Kidney (tissue), 14 donors: ENCODE measurements around the gene ZCWPW1. TPM values are rescaled to one million over a fixed set of nuclear protein-coding genes. Genes with fewer than 3 reads are reported as not detected.

Experiments used
- DNase-seq, 5 donors: peaks; one replicate each; pipeline ENCODE4 v3.0.0-alpha.2; 2013 to 2020
- FAIRE-seq: peaks from 2 replicates; lab custom pipeline; 2012; peaks lifted over from hg19 to GRCh38; lab: Jason Lieb, UNC
- H3K27ac ChIP-seq, 2 donors: one replicate each; pipeline ENCODE4 v1.7.0; 2013; ENCODE audit warnings: low read depth in 2 of 2, low read length in 2 of 2, inconsistent platforms in 1 of 2
- H3K27me3 ChIP-seq: one replicate; pipeline ENCODE4 v1.7.1; 2013; ENCODE audit warnings: low read length, inconsistent platforms; ENCODE audit not compliant: control insufficient read depth, insufficient read depth
- H3K36me3 ChIP-seq, 3 donors: one replicate each; pipeline versions ENCODE4 v1.7.0 to v1.7.1; 2013; ENCODE audit warnings: low read length in 3 of 3, control low read depth in 1 of 3, inconsistent platforms in 1 of 3; ENCODE audit not compliant: insufficient read depth in 3 of 3, control insufficient read depth in 2 of 3
- H3K4me1 ChIP-seq, 3 donors: one replicate each; pipeline versions ENCODE4 v1.7.0 to v1.7.1; 2013; ENCODE audit warnings: low read length in 3 of 3, inconsistent platforms in 1 of 3, low read depth in 1 of 3; ENCODE audit not compliant: control insufficient read depth in 2 of 3, insufficient read depth in 2 of 3
- H3K4me3 ChIP-seq, 3 donors: one replicate each; pipeline versions ENCODE4 v1.7.0 to v1.8.1; 2013; ENCODE audit warnings: low read length in 3 of 3, control low read depth in 1 of 3, inconsistent platforms in 1 of 3
- H3K9ac ChIP-seq, 3 donors: one replicate each; pipeline versions ENCODE4 v1.7.0 to v1.7.1; 2013; ENCODE audit warnings: low read length in 3 of 3, control low read depth in 1 of 3, inconsistent platforms in 1 of 3
- H3K9me3 ChIP-seq, 3 donors: one replicate each; pipeline versions ENCODE4 v1.7.0 to v1.7.1; 2013; ENCODE audit warnings: low read length in 3 of 3, control low read depth in 1 of 3, inconsistent platforms in 1 of 3; ENCODE audit not compliant: control insufficient read depth in 2 of 3, insufficient read depth in 1 of 3
- intact Hi-C: fragments of 100-400 bp; cut with DNase I; formaldehyde crosslinking; loops from one replicate; pipeline ENCODE4 v1.11.1; 2022
- polyA plus RNA-seq: library from polyadenylated mRNA; stranded (reverse); fragments of 350-450 nt; fragmentation: Illumina TruSeq; extraction: RNeasy Lipid Tissue Mini Kit (QIAGEN cat#74804); gene quantifications from one replicate; pipeline ENCODE4 v1.2.3, GENCODE V29; 2014; ENCODE audit warnings: low read depth, low replicate concordance; ENCODE audit not compliant: insufficient read depth
- total RNA-seq: library from RNA; stranded (reverse); fragmentation: NEBNext Ultra II Directional; extraction: Animal tissue kit (Norgen Biotek cat#: 25700); gene quantifications from one replicate; pipeline ENCODE4 v1.2.1, GENCODE V29; 2021
- TF ChIP-seq, protein P1 (sequence below): IDR thresholded peaks from 3 replicates; pipeline ENCODE4 v1.5.1; 2012; ENCODE audit warnings: mild to moderate bottlenecking, moderate library complexity, borderline replicate concordance; ENCODE audit not compliant: insufficient read depth; ENCODE audit errors: extremely low read depth
- donor health status: control.
- donor health status: control.
- donor health status: control.
- donor health status: control.
- donor health status: control.
- donor health status: DM: yes; HTN: yes; CAD: no.
- donor health status: Normal renal cell carcinoma (clear cell type).

The ZCWPW1 gene
- total and polyA plus RNA-seq, 2 donors from 2014 or later = 3.0 to 7.9 TPM

DNA sequence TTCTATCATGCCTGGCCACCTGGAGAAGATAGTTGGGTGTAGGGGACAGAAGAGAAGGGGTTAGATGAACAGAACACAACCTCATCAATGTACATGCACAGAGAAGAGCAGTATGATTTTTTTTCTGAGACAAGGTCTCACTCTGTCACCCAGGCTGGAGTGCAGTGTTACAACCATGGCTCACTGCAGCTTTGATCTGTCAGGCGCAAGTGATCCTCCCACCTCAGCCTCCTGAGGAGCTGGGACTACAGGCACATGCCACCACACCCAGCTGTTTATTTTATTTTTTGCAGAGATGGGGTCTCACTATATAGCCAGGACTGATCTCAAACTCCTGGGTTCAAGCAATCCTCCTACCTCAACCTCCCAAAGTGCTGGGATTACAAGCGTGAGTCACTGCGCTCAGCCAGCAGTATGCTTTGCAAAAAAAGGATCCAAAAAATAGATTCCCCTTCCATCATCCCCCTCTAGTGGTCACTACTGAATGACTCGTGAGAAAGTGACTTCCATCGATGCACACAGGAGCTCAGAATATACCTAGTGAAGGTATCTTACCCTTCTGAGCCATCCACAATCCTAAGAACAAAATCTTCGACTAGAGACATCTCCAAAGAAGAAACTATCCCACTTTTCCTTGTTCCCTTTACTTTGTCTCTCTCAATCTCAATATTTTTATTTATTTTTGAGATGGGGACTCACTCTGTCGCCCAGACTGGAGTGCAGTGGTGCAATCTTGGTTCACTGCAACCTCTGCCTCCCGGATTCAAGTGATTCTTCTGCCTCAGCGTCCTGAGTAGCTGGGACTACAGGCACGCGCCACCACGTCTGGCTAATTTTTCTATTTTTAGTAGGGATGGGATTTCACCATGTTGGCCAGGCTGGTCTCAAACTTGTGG lies 21.0 kb downstream of the ZCWPW1 start:
- TF ChIP-seq, protein P1, sequence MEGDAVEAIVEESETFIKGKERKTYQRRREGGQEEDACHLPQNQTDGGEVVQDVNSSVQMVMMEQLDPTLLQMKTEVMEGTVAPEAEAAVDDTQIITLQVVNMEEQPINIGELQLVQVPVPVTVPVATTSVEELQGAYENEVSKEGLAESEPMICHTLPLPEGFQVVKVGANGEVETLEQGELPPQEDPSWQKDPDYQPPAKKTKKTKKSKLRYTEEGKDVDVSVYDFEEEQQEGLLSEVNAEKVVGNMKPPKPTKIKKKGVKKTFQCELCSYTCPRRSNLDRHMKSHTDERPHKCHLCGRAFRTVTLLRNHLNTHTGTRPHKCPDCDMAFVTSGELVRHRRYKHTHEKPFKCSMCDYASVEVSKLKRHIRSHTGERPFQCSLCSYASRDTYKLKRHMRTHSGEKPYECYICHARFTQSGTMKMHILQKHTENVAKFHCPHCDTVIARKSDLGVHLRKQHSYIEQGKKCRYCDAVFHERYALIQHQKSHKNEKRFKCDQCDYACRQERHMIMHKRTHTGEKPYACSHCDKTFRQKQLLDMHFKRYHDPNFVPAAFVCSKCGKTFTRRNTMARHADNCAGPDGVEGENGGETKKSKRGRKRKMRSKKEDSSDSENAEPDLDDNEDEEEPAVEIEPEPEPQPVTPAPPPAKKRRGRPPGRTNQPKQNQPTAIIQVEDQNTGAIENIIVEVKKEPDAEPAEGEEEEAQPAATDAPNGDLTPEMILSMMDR = peak; percentile 54
- Histone ChIP-seq H3K4me3 (no peak overlapping the region), H3K36me3 (no peaks in the 10 kb centered on the region), H3K4me1 (no peaks in the 10 kb centered on the region), H3K27ac (no peak overlapping the region), H3K9me3 (no peaks in the 10 kb centered on the region), H3K9ac (no peak overlapping the region), H3K27me3 (no peaks in the 10 kb centered on the region)
- intact Hi-C loops = no loop called here
- no peak for FAIRE-seq
- DNase-seq = peak in 3 of 5 donors; percentile 61 to 81 (median 81)

DNA sequence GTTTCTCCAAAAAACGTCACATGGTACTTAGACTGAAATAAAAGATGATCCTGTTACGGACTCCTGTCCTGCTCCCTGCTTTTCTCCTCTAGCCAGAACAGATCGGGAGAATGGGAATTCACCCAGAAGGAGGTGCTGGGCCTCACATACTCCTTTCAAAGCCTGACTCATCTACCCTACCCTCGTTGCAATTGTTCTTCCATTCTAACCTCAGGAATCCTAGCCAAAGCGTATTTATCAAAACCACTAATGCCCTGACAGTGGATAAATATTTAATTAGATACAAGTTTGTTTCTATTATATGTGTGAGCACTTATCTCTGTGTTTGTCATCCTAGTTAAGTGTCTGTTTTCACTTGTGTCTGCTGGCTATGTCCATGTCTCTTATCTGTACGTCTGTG lies 21.7 kb downstream of the ZCWPW1 start:
- intact Hi-C loops = no loop called here
- H3K9me3 ChIP-seq = no peaks in the 10 kb centered on the region
- DNase-seq (no peak), FAIRE-seq (no peak)
- no peaks in the 10 kb centered on the region for H3K36me3 ChIP-seq
- no peak overlapping the region for H3K27ac ChIP-seq
- no peaks in the 10 kb centered on the region for H3K27me3 ChIP-seq
- H3K4me3 ChIP-seq = no peak overlapping the region
- no peaks in the 10 kb centered on the region for H3K4me1 ChIP-seq
- H3K9ac ChIP-seq = no peak overlapping the region
- TF ChIP-seq, protein P1 = no peak

- Histone ChIP-seq H3K9ac (no peak overlapping the region), H3K9me3 (no peaks in the 10 kb centered on the region), H3K27me3 (no peaks in the 10 kb centered on the region), H3K27ac (no peak overlapping the region), H3K36me3 (no peaks in the 10 kb centered on the region), H3K4me3 (no peak overlapping the region), H3K4me1 (no peaks in the 10 kb centered on the region)
- FAIRE-seq (no peak), DNase-seq (no peak)
- TF ChIP-seq, protein P1 = no peak
- intact Hi-C loops = no loop called here
These were observed 26.3 kb downstream of the ZCWPW1 start for GRCh38 chr7:100402241-100402640.
